ENCODE measurements around the gene SLC25A33. TPM values are rescaled to one million over a fixed set of nuclear protein-coding genes. Genes with fewer than 3 reads are reported as not detected.

The SLC25A33 gene
- total RNA-seq, 4 donors from 2014 or later, result 4.9 to 12.5 (median 6.6) TPM

DNA sequence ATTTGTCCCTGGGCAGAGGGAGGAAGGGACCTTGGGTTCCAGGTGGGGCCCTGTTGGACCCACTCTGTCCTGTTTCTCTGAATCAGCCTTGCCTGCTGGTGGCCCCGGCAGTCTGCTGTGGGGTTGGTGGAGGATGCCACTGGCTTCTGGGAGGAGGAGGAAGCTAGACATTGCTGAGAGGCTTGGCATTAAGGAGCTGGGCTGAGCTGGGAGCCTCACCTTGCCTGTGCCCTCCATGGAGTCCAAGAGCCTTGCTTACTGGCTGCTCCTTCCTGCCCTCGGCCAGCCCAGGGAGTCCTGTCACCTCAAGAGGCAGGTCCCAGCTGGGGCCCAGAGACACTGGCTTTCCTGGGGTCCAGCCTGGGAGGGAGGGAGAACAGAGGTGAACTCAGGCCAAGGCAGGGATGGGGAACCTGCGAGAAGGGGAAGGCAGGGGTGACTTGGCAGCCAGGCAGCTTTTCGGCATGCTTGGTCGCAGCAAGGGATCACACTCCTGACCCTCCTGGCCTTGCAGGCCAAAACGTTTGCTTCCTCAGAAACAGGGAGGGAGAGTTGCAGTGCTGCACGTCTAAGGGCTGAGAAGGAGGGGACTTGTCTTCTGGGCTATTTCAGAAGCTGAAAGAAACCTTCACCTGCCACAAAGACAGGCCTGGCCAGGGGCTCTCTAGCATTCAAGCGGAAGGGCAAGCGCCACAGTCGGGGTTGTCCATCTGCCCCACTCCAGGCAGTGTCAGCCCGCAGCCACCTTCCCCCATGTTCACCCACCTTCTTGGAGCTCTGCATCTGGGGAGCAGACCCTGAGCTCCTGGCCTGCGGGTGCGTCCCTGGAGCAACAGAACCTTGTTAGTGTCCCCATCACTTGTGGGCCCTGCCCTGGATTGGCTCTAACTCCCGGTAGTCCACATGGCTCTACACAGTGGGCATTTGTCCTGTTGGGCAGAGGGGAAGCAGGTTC lies 58.4 kb downstream of the SLC25A33 start:
- no peak for DNase-seq
- Histone ChIP-seq H3K4me1 (peaks cover 0 to 16% (median 9%) of the 10 kb centered on the region in 4 donors), H3K9me3 (no peaks in the 10 kb centered on the region), H3K27ac (no peak overlapping the region), H3K4me3 (no peak overlapping the region), H3K36me3 (peaks cover 0 to 14% (median 0%) of the 10 kb centered on the region in 4 donors), H3K27me3 (no peaks in the 10 kb centered on the region)
- intact Hi-C loops (cut with DNase I; ENCODE audit: low total_unique reads), result no loop called here
- 96% methylated on average over 14 of the region's 14 CpGs; no CpG with 5 or more reads in 1 of the 2 donors for WGBS, 2 donors (ENCODE audit: low coverage in 1 of 2)
- TF ChIP-seq POLR2AphosphoS5 (IDR thresholded peaks at IDR 0.05) (no peak), EP300 (IDR thresholded peaks at IDR 0.05; ENCODE audit: low read depth) (no peak), POLR2A (IDR thresholded peaks at IDR 0.05) (no peak)
- TF ChIP-seq, protein P1, sequence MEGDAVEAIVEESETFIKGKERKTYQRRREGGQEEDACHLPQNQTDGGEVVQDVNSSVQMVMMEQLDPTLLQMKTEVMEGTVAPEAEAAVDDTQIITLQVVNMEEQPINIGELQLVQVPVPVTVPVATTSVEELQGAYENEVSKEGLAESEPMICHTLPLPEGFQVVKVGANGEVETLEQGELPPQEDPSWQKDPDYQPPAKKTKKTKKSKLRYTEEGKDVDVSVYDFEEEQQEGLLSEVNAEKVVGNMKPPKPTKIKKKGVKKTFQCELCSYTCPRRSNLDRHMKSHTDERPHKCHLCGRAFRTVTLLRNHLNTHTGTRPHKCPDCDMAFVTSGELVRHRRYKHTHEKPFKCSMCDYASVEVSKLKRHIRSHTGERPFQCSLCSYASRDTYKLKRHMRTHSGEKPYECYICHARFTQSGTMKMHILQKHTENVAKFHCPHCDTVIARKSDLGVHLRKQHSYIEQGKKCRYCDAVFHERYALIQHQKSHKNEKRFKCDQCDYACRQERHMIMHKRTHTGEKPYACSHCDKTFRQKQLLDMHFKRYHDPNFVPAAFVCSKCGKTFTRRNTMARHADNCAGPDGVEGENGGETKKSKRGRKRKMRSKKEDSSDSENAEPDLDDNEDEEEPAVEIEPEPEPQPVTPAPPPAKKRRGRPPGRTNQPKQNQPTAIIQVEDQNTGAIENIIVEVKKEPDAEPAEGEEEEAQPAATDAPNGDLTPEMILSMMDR (IDR thresholded peaks at IDR 0.05), result no peak
- in situ Hi-C loops (cut with MboI; ENCODE audit: low pct_ligation_motif_present in 1 of 4, low pct_unique_long_range_greater_than_20kb in 1 of 4, low sequenced_read_pairs in 3 of 4), result no loop called here

DNA sequence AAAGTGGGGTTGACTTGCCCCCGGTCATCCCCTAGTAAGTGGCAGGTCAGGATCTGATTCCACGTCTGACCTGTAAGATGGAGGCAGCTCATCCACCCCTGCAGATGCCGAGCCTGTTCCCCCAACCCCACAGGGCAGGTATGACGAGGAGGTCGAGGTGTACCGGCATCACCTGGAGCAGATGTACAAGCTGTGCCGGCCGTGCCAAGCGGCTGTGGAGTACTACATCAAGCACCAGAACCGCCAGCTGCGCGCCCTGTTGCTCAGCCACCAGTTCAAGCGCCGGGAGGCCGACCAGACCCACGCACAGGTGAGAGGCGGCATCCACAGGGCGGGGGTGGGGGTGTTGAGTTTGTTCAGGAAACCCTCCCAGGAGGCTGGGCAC lies 59.0 kb downstream of the SLC25A33 start:
- no peak for DNase-seq
- Histone ChIP-seq H3K27ac (no peak overlapping the region), H3K4me3 (no peak overlapping the region), H3K27me3 (no peaks in the 10 kb centered on the region), H3K9me3 (no peaks in the 10 kb centered on the region), H3K4me1 (peaks cover 0 to 9% (median 4%) of the 10 kb centered on the region in 4 donors), H3K36me3 (peaks cover 0 to 14% (median 0%) of the 10 kb centered on the region in 4 donors)
- WGBS, 2 donors (ENCODE audit: low coverage in 1 of 2), result 90% methylated on average over 6 to 18 of the region's 18 CpGs
- no peak for TF ChIP-seq EP300 (IDR thresholded peaks at IDR 0.05; ENCODE audit: low read depth)
- no peak for TF ChIP-seq POLR2AphosphoS5 (IDR thresholded peaks at IDR 0.05)
- TF ChIP-seq, protein P1 (IDR thresholded peaks at IDR 0.05), result no peak
- no peak for TF ChIP-seq POLR2A (IDR thresholded peaks at IDR 0.05)
- in situ Hi-C loops (cut with MboI; ENCODE audit: low pct_ligation_motif_present in 1 of 4, low pct_unique_long_range_greater_than_20kb in 1 of 4, low sequenced_read_pairs in 3 of 4), result no loop called here
- intact Hi-C loops (cut with DNase I; ENCODE audit: low total_unique reads), result no loop called here

DNA sequence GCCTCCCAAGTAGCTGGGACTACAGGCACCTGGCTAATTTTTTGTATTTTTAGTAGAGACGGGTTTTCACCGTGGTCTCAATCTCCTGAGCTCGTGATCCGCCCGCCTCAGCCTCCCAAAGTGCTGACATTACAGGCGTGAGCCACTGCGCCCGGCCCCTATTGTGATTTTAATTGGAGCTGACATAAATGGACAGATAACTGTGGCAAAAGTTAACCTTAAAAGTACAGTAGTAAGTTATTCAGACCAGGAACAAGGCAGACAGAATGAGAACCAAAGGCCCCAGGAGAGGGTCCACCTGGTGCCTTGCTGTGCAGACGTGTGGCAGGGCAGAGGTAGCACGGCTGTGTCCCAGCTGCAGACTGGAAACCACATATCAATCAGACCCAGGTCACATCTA lies 60.5 kb downstream of the SLC25A33 start:
- Histone ChIP-seq H3K27ac (no peak overlapping the region), H3K9me3 (no peaks in the 10 kb centered on the region), H3K36me3 (peaks cover 0 to 14% (median 0%) of the 10 kb centered on the region in 4 donors), H3K4me1 (peaks cover 0 to 3% (median 0%) of the 10 kb centered on the region in 4 donors), H3K4me3 (no peak overlapping the region), H3K27me3 (no peaks in the 10 kb centered on the region)
- intact Hi-C loops (cut with DNase I; ENCODE audit: low total_unique reads), result no loop called here
- TF ChIP-seq POLR2A (IDR thresholded peaks at IDR 0.05) (no peak), POLR2AphosphoS5 (IDR thresholded peaks at IDR 0.05) (no peak), EP300 (IDR thresholded peaks at IDR 0.05; ENCODE audit: low read depth) (no peak)
- TF ChIP-seq, protein P1 (IDR thresholded peaks at IDR 0.05), result no peak
- 93 to 98% methylated on average over 7 to 10 of the region's 10 CpGs for WGBS, 2 donors (ENCODE audit: low coverage in 1 of 2)
- DNase-seq, result no peak
- in situ Hi-C loops (cut with MboI; ENCODE audit: low pct_ligation_motif_present in 1 of 4, low pct_unique_long_range_greater_than_20kb in 1 of 4, low sequenced_read_pairs in 3 of 4), result no loop called here

Data from transverse colon (tissue), 4 donors.